H9 (cell line): Measurements from ENCODE around the gene PTPRS. TPM values are rescaled to one million over a fixed set of nuclear protein-coding genes. Genes with fewer than 3 reads are reported as not detected.

ENCODE experiments used
- DNase-seq: peaks from one replicate; pipeline ENCODE4 v3.0.0-alpha.2; 2017
- H2AFZ ChIP-seq: one replicate; pipeline ENCODE4 v1.6.1; 2013; ENCODE audit warnings: mild to moderate bottlenecking, low read length, control low read depth, moderate library complexity
- H2AK5ac ChIP-seq: 2 replicates; pipeline ENCODE4 v1.6.1; 2013; ENCODE audit warnings: low read length, control low read depth, mixed read lengths; ENCODE audit not compliant: insufficient read length
- H2BK120ac ChIP-seq: one replicate; pipeline ENCODE4 v1.6.1; 2013; ENCODE audit warnings: low read depth, mild to moderate bottlenecking, low read length, control low read depth, inconsistent platforms; ENCODE audit not compliant: poor library complexity, severe bottlenecking
- H2BK12ac ChIP-seq: 2 replicates; pipeline ENCODE4 v1.6.1; 2013; ENCODE audit warnings: low read length, control low read depth, mixed read lengths, low read depth; ENCODE audit not compliant: insufficient read length
- H2BK15ac ChIP-seq: 2 replicates; pipeline ENCODE4 v1.6.1; 2013; ENCODE audit warnings: low read depth, low read length, control low read depth
- H2BK20ac ChIP-seq: one replicate; pipeline ENCODE4 v1.6.1; 2013; ENCODE audit warnings: low read depth, mild to moderate bottlenecking, low read length, control low read depth, inconsistent platforms; ENCODE audit not compliant: poor library complexity, severe bottlenecking
- H2BK5ac ChIP-seq: 2 replicates; pipeline ENCODE4 v1.6.1; 2013; ENCODE audit warnings: low read length, control low read depth, mixed read lengths; ENCODE audit not compliant: insufficient read length
- H3K14ac ChIP-seq: 2 replicates; pipeline ENCODE4 v1.6.1; 2013; ENCODE audit warnings: low read length, control low read depth; ENCODE audit not compliant: insufficient read depth
- H3K18ac ChIP-seq: 2 replicates; pipeline ENCODE4 v1.6.1; 2013; ENCODE audit warnings: low read depth, mild to moderate bottlenecking, mixed read lengths, low read length, control low read depth; ENCODE audit not compliant: insufficient read length
- H3K23ac ChIP-seq: 2 replicates; pipeline ENCODE4 v1.6.1; 2013; ENCODE audit warnings: low read length, control low read depth, mixed read lengths, low read depth; ENCODE audit not compliant: insufficient read length
- H3K23me2 ChIP-seq: 2 replicates; pipeline ENCODE4 v1.6.1; 2013; ENCODE audit warnings: low read depth, mild to moderate bottlenecking, mixed read lengths, low read length, control low read depth; ENCODE audit not compliant: insufficient read length, poor library complexity, severe bottlenecking
- H3K27ac ChIP-seq: 2 replicates; pipeline ENCODE4 v1.5.1; 2013; ENCODE audit warnings: low read length, control low read depth, mixed read lengths, low read depth; ENCODE audit not compliant: insufficient read length
- H3K27me3 ChIP-seq: 2 replicates; pipeline ENCODE4 v1.6.1; 2013; ENCODE audit warnings: low read length, control low read depth, inconsistent platforms; ENCODE audit not compliant: insufficient read depth
- H3K4ac ChIP-seq: 2 replicates; pipeline ENCODE4 v1.6.1; 2013; ENCODE audit warnings: low read depth, mild to moderate bottlenecking, control low read depth, inconsistent platforms, low read length, moderate library complexity
- H3K4me1 ChIP-seq: 2 replicates; pipeline ENCODE4 v1.6.1; 2013; ENCODE audit warnings: low read length, control low read depth, inconsistent platforms; ENCODE audit not compliant: insufficient read depth
- H3K4me2 ChIP-seq: 2 replicates; pipeline ENCODE4 v1.6.1; 2013; ENCODE audit warnings: low read length, control low read depth, mixed read lengths; ENCODE audit not compliant: insufficient read length, insufficient read depth
- H3K56ac ChIP-seq: 2 replicates; pipeline ENCODE4 v1.6.1; 2013; ENCODE audit warnings: low read depth, mild to moderate bottlenecking, mixed read lengths, low read length, control low read depth; ENCODE audit not compliant: insufficient read length
- H3K79me1 ChIP-seq: 2 replicates; pipeline ENCODE4 v1.6.1; 2013; ENCODE audit warnings: low read depth, mild to moderate bottlenecking, moderate library complexity, low read length, control low read depth, inconsistent platforms; ENCODE audit not compliant: insufficient read depth, poor library complexity, severe bottlenecking
- H3K79me2 ChIP-seq: 2 replicates; pipeline ENCODE4 v1.6.1; 2013; ENCODE audit warnings: low read length, control low read depth, inconsistent platforms; ENCODE audit not compliant: insufficient read depth
- H3K9ac ChIP-seq: 2 replicates; pipeline ENCODE4 v1.6.1; 2013; ENCODE audit warnings: low read length, control low read depth, mixed read lengths; ENCODE audit not compliant: insufficient read length; ENCODE audit errors: extremely low read depth
- H3K9me3 ChIP-seq: one replicate; pipeline ENCODE4 v1.6.1; 2013; ENCODE audit warnings: low read depth, low read length, inconsistent platforms; ENCODE audit not compliant: control insufficient read depth
- H3T11ph ChIP-seq: one replicate; pipeline ENCODE4 v1.6.1; 2013; ENCODE audit warnings: mild to moderate bottlenecking, low read length, control low read depth, inconsistent platforms
- H4K20me1 ChIP-seq: one replicate; pipeline ENCODE4 v1.6.1; 2013; ENCODE audit not compliant: control insufficient read depth, insufficient read length, insufficient read depth
- H4K5ac ChIP-seq: 2 replicates; pipeline ENCODE4 v1.6.1; 2013; ENCODE audit warnings: low read depth, mild to moderate bottlenecking, mixed read lengths, low read length, control low read depth; ENCODE audit not compliant: insufficient read length
- H4K8ac ChIP-seq: replicated peaks from 2 replicates; pipeline ENCODE4 v1.6.1; 2013; ENCODE audit warnings: low read length, control low read depth, mixed read lengths, low read depth; ENCODE audit not compliant: insufficient read length
- H4K91ac ChIP-seq: 2 replicates; pipeline ENCODE4 v1.6.1; 2013; ENCODE audit warnings: low read depth, mild to moderate bottlenecking, moderate library complexity, mixed read lengths, low read length, control low read depth; ENCODE audit not compliant: insufficient read length
- H3K27ac Mint-ChIP-seq, 3 experiments: 2 replicates in 2 of 3; 3 replicates in 1 of 3; pipeline ENCODE4 v1.8.0; 2020 to 2021; ENCODE audit warnings: mixed read lengths in 3 of 3, mild to moderate bottlenecking in 1 of 3, moderate library complexity in 1 of 3
- H3K27me3 Mint-ChIP-seq: 2 replicates; pipeline ENCODE4 v1.8.0; 2021; ENCODE audit warnings: low read depth, mild to moderate bottlenecking, moderate library complexity, mixed read lengths
- H3K36me3 Mint-ChIP-seq, 3 experiments: 2 replicates in 2 of 3; 3 replicates in 1 of 3; pipeline ENCODE4 v1.8.0; 2020 to 2021; ENCODE audit warnings: low read depth in 3 of 3, mixed read lengths in 3 of 3; ENCODE audit not compliant: insufficient read depth in 1 of 3
- H3K4me1 Mint-ChIP-seq, 2 experiments: 2 replicates each; pipeline ENCODE4 v1.8.0; 2020; ENCODE audit warnings: mixed read lengths in 2 of 2
- H3K4me3 Mint-ChIP-seq, 2 experiments: 2 replicates in 1 of 2; 3 replicates in 1 of 2; pipeline ENCODE4 v1.8.0; 2020 to 2021; ENCODE audit warnings: mild to moderate bottlenecking in 2 of 2, mixed read lengths in 2 of 2, moderate library complexity in 1 of 2
- H3K9me3 Mint-ChIP-seq, 2 experiments: 2 replicates in 1 of 2; 3 replicates in 1 of 2; pipeline ENCODE4 v1.8.0; 2020; ENCODE audit warnings: mild to moderate bottlenecking in 2 of 2, mixed read lengths in 2 of 2, moderate library complexity in 1 of 2
- CTCF ChIP-seq: fragments of 200-600 bp; sonication (generic); conservative IDR thresholded peaks from 3 replicates; pipeline ENCODE4 v1.8.0; 2021; ENCODE audit warnings: antibody characterized with exemption, mild to moderate bottlenecking
- WGBS: extraction: QIAGEN DNeasy Blood & Tissue Kit; methylation state at CpG from one replicate; pipeline ENCODE4 v1.1.7; 2013; ENCODE audit warnings: missing lambda C conversion rate, low lambda C conversion rate, mixed read lengths; ENCODE audit not compliant: insufficient read length; ENCODE audit errors: extremely low coverage; 5-methylcytosine and 5-hydroxymethylcytosine counted together
- total RNA-seq: library from RNA; stranded (reverse); gene quantifications from 2 replicates; pipeline ENCODE4 v1.2.1, GENCODE V29; 2021

The PTPRS gene
- total RNA-seq, 1 experiment from 2014 or later: 186 TPM

- Histone ChIP-seq H2BK5ac (no peak overlapping the region), H2AFZ (no peak overlapping the region), H3K4ac (no peak overlapping the region), H2BK120ac (no peak overlapping the region), H3K79me2 (peaks cover 10% of the 10 kb centered on the region; the same call in 1 of the 2 replicates), H3K27me3 (no peaks in the 10 kb centered on the region), H3K4me2 (no peak overlapping the region), H3K23me2 (peaks cover 9% of the 10 kb centered on the region), H3K23ac (no peak overlapping the region), H3K14ac (no peak overlapping the region), H4K20me1 (no peaks in the 10 kb centered on the region), H3K56ac (no peak overlapping the region), H3K79me1 (peaks cover 12% of the 10 kb centered on the region), H2BK15ac (no peak overlapping the region), H4K8ac (no peak overlapping the region), H2AK5ac (no peak overlapping the region), H4K91ac (no peak overlapping the region), H3T11ph (no peak overlapping the region), H3K18ac (no peak overlapping the region), H3K9me3 (no peaks in the 10 kb centered on the region), H3K4me1 (no peaks in the 10 kb centered on the region), H3K9ac (no peak overlapping the region), H2BK20ac (no peak overlapping the region), H4K5ac (no peak overlapping the region), H2BK12ac (no peak overlapping the region), H3K27ac (no peak overlapping the region)
- Mint-ChIP-seq H3K27ac (no peak overlapping the region), H3K4me1 (peaks cover 15 to 23% of the 10 kb centered on the region in 2 experiments), H3K27me3 (peaks cover 5% of the 10 kb centered on the region; the same call in 1 of the 2 replicates), H3K9me3 (no peaks in the 10 kb centered on the region), H3K36me3 (peaks cover 4 to 7% (median 4%) of the 10 kb centered on the region in 3 experiments; a peak in 3 of 7 replicates), H3K4me3 (no peak overlapping the region; a peak in 1 of 5 replicates)
- no CpG with 5 or more reads among the region's 16 CpGs for WGBS
- DNase-seq: no peak
- TF ChIP-seq CTCF: no peak
These were observed 43.9 kb downstream of the PTPRS start for GRCh38 chr19:5296457-5297271.
